ENCODE measurements around the gene BDP1. TPM values are rescaled to one million over a fixed set of nuclear protein-coding genes. Genes with fewer than 3 reads are reported as not detected.
"Not testable (repeated sequence)": the region's sequence is repeated elsewhere in the genome, so short reads cannot be mapped to it uniquely, and the experiment has no call there.

The BDP1 gene
- total RNA-seq, 4 donors from 2014 or later: 34.9 to 39.3 (median 37.1) TPM

GRCh38 chr5:71564895-71565294 is 109.4 kb downstream of the BDP1 start:
- no peak overlapping the region for H3K4me3 ChIP-seq
- DNase-seq (ENCODE audit: low spot score in 2 of 2): no peak
- H3K9me3 ChIP-seq: no peaks in the 10 kb centered on the region
- H3K27ac ChIP-seq: no peak overlapping the region
- H3K27me3 ChIP-seq: no peaks in the 10 kb centered on the region
- peaks cover 4 to 62% (median 4%) of the 10 kb centered on the region in 3 donors for H3K36me3 ChIP-seq
- TF ChIP-seq POLR2A (IDR thresholded peaks at IDR 0.05): no peak
- no peak for TF ChIP-seq EP300 (IDR thresholded peaks at IDR 0.05)
- TF ChIP-seq, protein P1, sequence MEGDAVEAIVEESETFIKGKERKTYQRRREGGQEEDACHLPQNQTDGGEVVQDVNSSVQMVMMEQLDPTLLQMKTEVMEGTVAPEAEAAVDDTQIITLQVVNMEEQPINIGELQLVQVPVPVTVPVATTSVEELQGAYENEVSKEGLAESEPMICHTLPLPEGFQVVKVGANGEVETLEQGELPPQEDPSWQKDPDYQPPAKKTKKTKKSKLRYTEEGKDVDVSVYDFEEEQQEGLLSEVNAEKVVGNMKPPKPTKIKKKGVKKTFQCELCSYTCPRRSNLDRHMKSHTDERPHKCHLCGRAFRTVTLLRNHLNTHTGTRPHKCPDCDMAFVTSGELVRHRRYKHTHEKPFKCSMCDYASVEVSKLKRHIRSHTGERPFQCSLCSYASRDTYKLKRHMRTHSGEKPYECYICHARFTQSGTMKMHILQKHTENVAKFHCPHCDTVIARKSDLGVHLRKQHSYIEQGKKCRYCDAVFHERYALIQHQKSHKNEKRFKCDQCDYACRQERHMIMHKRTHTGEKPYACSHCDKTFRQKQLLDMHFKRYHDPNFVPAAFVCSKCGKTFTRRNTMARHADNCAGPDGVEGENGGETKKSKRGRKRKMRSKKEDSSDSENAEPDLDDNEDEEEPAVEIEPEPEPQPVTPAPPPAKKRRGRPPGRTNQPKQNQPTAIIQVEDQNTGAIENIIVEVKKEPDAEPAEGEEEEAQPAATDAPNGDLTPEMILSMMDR (IDR thresholded peaks at IDR 0.05): no peak
- H3K4me1 ChIP-seq: no peaks in the 10 kb centered on the region

DNA sequence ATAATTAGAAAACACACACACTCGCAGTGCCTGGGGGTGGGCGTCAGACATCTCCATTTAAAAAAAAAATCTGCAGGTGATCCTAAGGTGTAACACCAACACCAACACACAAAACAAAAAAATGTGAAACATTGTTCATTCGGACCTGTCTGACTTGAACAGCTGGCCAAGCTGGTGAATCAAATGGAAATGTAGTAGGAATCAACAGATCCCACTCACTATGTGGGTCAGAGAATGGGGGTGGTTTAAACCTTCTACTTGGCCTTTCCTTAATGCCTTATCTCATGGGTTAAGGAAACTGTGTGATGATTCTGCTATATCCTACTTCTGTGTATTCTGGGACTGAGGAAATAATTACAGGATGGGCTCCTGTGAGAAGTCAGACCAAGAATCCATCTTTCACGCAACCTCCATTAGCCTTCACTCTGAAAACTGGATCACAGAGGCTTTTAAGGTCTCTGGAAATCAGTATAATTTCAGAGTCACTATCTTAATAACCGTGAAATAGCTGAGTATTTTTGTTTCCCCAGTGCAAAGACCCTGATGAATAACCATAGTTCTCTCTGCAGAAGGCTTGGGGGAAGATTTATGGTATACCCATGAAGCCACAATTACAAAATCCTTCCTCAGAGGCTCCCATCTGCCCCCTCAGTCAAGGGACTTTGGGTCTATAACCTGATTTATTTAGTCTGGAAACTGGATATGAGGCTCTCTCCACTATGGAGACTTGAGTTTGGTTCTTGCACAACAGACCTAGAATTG is 114.5 kb downstream of the BDP1 start:
- Histone ChIP-seq H3K27me3 (no peaks in the 10 kb centered on the region), H3K4me1 (no peaks in the 10 kb centered on the region), H3K4me3 (no peak overlapping the region), H3K9me3 (no peaks in the 10 kb centered on the region), H3K36me3 (peaks cover 0 to 20% (median 0%) of the 10 kb centered on the region in 3 donors), H3K27ac (no peak overlapping the region)
- 72 to 79% methylated on average over 5 of the region's 5 CpGs for WGBS, 2 donors
- DNase-seq (ENCODE audit: low spot score in 2 of 2): no peak
- TF ChIP-seq, protein P1 (IDR thresholded peaks at IDR 0.05): no peak
- TF ChIP-seq POLR2A (IDR thresholded peaks at IDR 0.05): no peak
- no peak for TF ChIP-seq EP300 (IDR thresholded peaks at IDR 0.05)

- not testable (repeated sequence) for H3K4me1 ChIP-seq; H3K27me3 ChIP-seq; H3K9me3 ChIP-seq; DNase-seq (ENCODE audit: low spot score in 2 of 2); H3K27ac ChIP-seq; H3K4me3 ChIP-seq
- WGBS, 2 donors: 94% methylated on average over 7 of the region's 7 CpGs
- peaks cover 0 to 28% (median 0%) of the 10 kb centered on the region in 3 donors for H3K36me3 ChIP-seq
These were observed 116.4 kb downstream of the BDP1 start for GRCh38 chr5:71571811-71572210.

GRCh38 chr5:71573591-71573990 is 118.1 kb downstream of the BDP1 start:
- H3K36me3 ChIP-seq: peaks cover 0 to 29% (median 0%) of the 10 kb centered on the region in 3 donors
- no peak for TF ChIP-seq EP300 (IDR thresholded peaks at IDR 0.05)
- TF ChIP-seq POLR2A (IDR thresholded peaks at IDR 0.05): no peak
- TF ChIP-seq, protein P1 (IDR thresholded peaks at IDR 0.05): no peak
- H3K27me3 ChIP-seq: no peaks in the 10 kb centered on the region
- no peak overlapping the region for H3K4me3 ChIP-seq
- H3K4me1 ChIP-seq: no peaks in the 10 kb centered on the region
- H3K9me3 ChIP-seq: no peaks in the 10 kb centered on the region
- no peak overlapping the region for H3K27ac ChIP-seq
- WGBS, 2 donors: 74 to 82% methylated on average over 7 of the region's 7 CpGs
- DNase-seq (ENCODE audit: low spot score in 2 of 2): no peak

DNA sequence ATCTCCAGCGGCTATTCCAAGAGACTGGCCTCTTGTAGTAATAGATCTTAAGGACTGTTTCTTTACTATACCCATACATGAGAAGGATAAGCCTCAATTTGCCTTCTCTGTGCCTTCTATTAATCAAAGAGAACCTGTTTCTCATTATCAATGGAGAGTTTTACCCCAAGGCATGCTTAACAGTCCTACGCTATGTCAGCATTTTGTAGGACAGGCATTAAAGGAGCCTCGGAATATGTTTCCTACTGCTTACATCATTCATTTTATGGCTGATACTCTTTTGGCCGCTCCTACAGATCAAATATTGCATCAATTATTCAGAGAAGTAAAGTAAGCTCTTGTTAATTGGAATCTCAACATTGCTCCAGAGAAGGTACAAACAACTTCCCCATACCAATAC is 120.1 kb downstream of the BDP1 start:
- H3K4me1 ChIP-seq; H3K9me3 ChIP-seq; H3K27me3 ChIP-seq; DNase-seq (ENCODE audit: low spot score in 2 of 2); H3K4me3 ChIP-seq; H3K27ac ChIP-seq: not testable (repeated sequence)
- 83 to 86% methylated on average over 4 of the region's 4 CpGs for WGBS, 2 donors
- H3K36me3 ChIP-seq: peaks cover 0 to 26% (median 0%) of the 10 kb centered on the region in 3 donors

GRCh38 chr5:71576241-71576640 is 120.8 kb downstream of the BDP1 start:
- no peak overlapping the region for H3K27ac ChIP-seq
- H3K9me3 ChIP-seq: no peaks in the 10 kb centered on the region
- H3K27me3 ChIP-seq: no peaks in the 10 kb centered on the region
- DNase-seq (ENCODE audit: low spot score in 2 of 2): no peak
- no peak overlapping the region for H3K4me3 ChIP-seq
- TF ChIP-seq EP300 (IDR thresholded peaks at IDR 0.05): no peak
- no peaks in the 10 kb centered on the region for H3K4me1 ChIP-seq
- peaks cover 0 to 26% (median 0%) of the 10 kb centered on the region in 3 donors for H3K36me3 ChIP-seq
- WGBS, 2 donors: 93 to 97% methylated on average over 3 of the region's 3 CpGs

DNA sequence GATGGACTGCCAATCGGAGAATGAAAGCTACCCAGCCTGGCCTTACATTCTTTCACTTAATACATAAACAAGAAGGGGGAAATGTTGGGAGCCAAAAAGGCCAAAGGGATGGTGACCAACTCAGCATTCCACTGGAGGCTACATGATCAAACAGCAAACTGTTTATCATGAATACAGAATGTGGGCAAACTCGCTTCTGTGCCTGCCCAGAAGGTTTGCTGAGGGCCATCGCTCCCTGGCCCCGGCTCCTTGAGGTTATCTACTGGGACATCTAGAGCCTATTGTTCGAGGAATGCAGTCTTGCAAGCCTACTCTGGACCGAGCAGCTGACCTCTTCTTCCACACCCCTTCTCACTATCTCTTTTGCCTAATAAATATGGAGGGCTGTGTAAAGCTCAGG is 122.4 kb downstream of the BDP1 start:
- H3K27ac ChIP-seq; H3K27me3 ChIP-seq; H3K4me1 ChIP-seq; H3K9me3 ChIP-seq; DNase-seq (ENCODE audit: low spot score in 2 of 2); H3K4me3 ChIP-seq: not testable (repeated sequence)
- WGBS, 2 donors: 77 to 93% methylated on average over 6 of the region's 6 CpGs
- H3K36me3 ChIP-seq: peaks cover 0 to 26% (median 0%) of the 10 kb centered on the region in 3 donors
